Activated B cell treated with CpG ODN at 0.5 μM for 24 hours (primary cell): ENCODE results near the gene SH3GL3. TPM values are rescaled to one million over a fixed set of nuclear protein-coding genes. Genes with fewer than 3 reads are reported as not detected.

Source experiments
- ATAC-seq: fragments of 200-7000 bp; cut with Tn5 transposase; one replicate; pipeline ENCODE4 v1.10.0; 2021; ENCODE audit warnings: low read depth, mild to moderate bottlenecking, moderate library complexity
- CTCF ChIA-PET: fragments of 350-600 bp; sonication (Branson Sonifier 250); formaldehyde crosslinking; loops from one replicate; lab custom pipeline; 2021; ENCODE audit warnings: antibody characterized with exemption; lab: Charles Lee
- POLR2A ChIA-PET: fragments of 350-600 bp; sonication (Branson Sonifier 250); formaldehyde crosslinking; loops from one replicate; lab custom pipeline; 2021; ENCODE audit warnings: antibody characterized with exemption; lab: Charles Lee
- DNase-seq: peaks from one replicate; pipeline ENCODE4 v3.0.0; 2022
- H3K27ac Mint-ChIP-seq: one replicate; pipeline ENCODE4 v1.8.0; 2020; ENCODE audit warnings: mixed read lengths
- H3K27me3 Mint-ChIP-seq: one replicate; pipeline ENCODE4 v1.8.0; 2021; ENCODE audit warnings: mixed read lengths
- H3K36me3 Mint-ChIP-seq: one replicate; pipeline ENCODE4 v1.8.0; 2021; ENCODE audit warnings: low read depth, mixed read lengths
- H3K4me1 Mint-ChIP-seq: one replicate; pipeline ENCODE4 v1.8.0; 2021; ENCODE audit warnings: mixed read lengths
- H3K4me3 Mint-ChIP-seq: one replicate; pipeline ENCODE4 v1.8.0; 2020; ENCODE audit warnings: mild to moderate bottlenecking, mixed read lengths
- H3K9me3 Mint-ChIP-seq: one replicate; pipeline ENCODE4 v1.8.0; 2020; ENCODE audit warnings: mixed read lengths
- intact Hi-C: fragments of 100-400 bp; cut with micrococcal nuclease; formaldehyde crosslinking; loops from one replicate; pipeline ENCODE4 v1.15.1; 2024
- total RNA-seq: library from RNA; stranded (reverse); gene quantifications from 2 replicates; pipeline ENCODE4 v1.2.3, GENCODE V29; 2022
- TF ChIP-seq, protein P1 (sequence below): fragments of 200-600 bp; IDR thresholded peaks from one replicate; pipeline ENCODE4 v1.8.0; 2022; ENCODE audit warnings: antibody characterized with exemption, mild to moderate bottlenecking

Gene SH3GL3
- total RNA-seq, 1 donor from 2014 or later, result not detected

DNA sequence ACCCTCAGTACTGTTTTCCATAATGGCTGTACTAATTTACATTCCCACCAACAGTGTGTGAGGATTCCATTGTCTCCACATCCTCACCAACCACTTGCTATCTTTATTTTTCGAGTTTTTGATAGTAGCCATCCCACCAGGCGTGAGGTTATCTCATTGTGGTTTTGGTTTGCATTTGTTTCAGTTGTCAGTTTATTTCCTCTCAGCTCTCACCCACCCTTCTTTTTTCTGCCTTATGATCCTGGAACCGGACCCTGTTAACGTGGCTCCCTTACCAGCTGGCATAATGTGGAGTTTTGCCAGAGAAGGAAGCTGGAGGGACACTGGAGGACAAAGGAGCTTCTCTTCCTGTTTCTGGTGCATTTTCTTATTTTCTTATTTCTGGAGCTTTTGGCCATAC lies 25.1 kb upstream of the SH3GL3 start:
- H3K36me3 Mint-ChIP-seq, result no peaks in the 10 kb centered on the region
- no peaks in the 10 kb centered on the region for H3K4me1 Mint-ChIP-seq
- intact Hi-C loops, result no loop called here
- CTCF ChIA-PET, result no interaction called here
- H3K9me3 Mint-ChIP-seq, result peaks cover 2% of the 10 kb centered on the region
- TF ChIP-seq, protein P1, sequence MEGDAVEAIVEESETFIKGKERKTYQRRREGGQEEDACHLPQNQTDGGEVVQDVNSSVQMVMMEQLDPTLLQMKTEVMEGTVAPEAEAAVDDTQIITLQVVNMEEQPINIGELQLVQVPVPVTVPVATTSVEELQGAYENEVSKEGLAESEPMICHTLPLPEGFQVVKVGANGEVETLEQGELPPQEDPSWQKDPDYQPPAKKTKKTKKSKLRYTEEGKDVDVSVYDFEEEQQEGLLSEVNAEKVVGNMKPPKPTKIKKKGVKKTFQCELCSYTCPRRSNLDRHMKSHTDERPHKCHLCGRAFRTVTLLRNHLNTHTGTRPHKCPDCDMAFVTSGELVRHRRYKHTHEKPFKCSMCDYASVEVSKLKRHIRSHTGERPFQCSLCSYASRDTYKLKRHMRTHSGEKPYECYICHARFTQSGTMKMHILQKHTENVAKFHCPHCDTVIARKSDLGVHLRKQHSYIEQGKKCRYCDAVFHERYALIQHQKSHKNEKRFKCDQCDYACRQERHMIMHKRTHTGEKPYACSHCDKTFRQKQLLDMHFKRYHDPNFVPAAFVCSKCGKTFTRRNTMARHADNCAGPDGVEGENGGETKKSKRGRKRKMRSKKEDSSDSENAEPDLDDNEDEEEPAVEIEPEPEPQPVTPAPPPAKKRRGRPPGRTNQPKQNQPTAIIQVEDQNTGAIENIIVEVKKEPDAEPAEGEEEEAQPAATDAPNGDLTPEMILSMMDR, result no peak
- DNase-seq (no peak), ATAC-seq (no peak)
- no peak overlapping the region for H3K4me3 Mint-ChIP-seq
- no peak overlapping the region for H3K27ac Mint-ChIP-seq
- H3K27me3 Mint-ChIP-seq, result peaks cover 9% of the 10 kb centered on the region
- POLR2A ChIA-PET, result no interaction called here

DNA sequence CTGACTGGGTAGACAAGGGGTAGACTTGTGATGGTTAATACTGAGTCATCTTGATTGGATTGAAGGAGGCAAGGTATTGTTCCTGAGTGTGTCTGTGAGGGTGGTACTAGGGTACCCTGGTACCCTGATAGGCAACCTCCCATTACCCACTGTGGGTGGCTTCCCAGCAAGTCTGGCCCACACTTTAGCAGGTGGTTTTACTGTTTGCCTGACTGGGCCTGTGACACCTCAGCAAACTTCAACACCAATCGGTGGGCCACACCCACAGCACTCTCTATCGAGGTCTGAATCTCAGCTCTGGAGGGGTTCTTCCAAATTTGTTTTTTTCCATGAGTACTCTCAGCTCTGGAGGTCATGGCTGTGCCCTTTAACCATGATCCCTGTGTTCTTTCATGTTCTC lies 24.6 kb upstream of the SH3GL3 start:
- intact Hi-C loops, result no loop called here
- ATAC-seq, result no peak
- no peaks in the 10 kb centered on the region for H3K36me3 Mint-ChIP-seq
- POLR2A ChIA-PET, result no interaction called here
- peaks cover 9% of the 10 kb centered on the region for H3K27me3 Mint-ChIP-seq
- DNase-seq, result no peak
- CTCF ChIA-PET, result no interaction called here
- TF ChIP-seq, protein P1, result no peak
- H3K4me1 Mint-ChIP-seq, result no peaks in the 10 kb centered on the region
- no peak overlapping the region for H3K4me3 Mint-ChIP-seq
- H3K9me3 Mint-ChIP-seq, result peaks cover 2% of the 10 kb centered on the region
- H3K27ac Mint-ChIP-seq, result no peak overlapping the region

DNA sequence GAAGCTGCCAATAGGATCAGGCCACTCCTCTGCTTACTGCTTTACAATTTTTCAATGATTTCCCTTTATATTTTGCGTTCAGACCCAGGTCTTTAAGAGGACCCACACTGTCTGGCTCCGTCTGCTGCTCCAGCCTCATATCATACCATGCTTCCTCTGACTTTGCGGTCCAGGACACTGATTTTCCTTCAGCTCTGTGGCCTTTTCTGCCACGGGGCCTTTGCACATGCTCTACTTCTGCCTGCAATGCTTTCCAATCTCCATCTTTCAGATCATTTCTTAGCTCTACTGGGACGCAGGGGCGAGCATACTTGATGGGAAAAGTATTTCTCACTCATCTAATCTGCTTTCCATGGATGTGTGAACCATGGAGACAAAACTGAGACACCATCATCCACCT lies 23.0 kb upstream of the SH3GL3 start:
- Mint-ChIP-seq H3K27me3 (peaks cover 9% of the 10 kb centered on the region), H3K4me1 (no peaks in the 10 kb centered on the region), H3K4me3 (no peak overlapping the region), H3K27ac (no peak overlapping the region), H3K36me3 (no peaks in the 10 kb centered on the region), H3K9me3 (peaks cover 9% of the 10 kb centered on the region)
- DNase-seq (no peak), ATAC-seq (no peak)
- intact Hi-C loops, result no loop called here
- POLR2A ChIA-PET, result no interaction called here
- CTCF ChIA-PET, result no interaction called here
- TF ChIP-seq, protein P1, result no peak

DNA sequence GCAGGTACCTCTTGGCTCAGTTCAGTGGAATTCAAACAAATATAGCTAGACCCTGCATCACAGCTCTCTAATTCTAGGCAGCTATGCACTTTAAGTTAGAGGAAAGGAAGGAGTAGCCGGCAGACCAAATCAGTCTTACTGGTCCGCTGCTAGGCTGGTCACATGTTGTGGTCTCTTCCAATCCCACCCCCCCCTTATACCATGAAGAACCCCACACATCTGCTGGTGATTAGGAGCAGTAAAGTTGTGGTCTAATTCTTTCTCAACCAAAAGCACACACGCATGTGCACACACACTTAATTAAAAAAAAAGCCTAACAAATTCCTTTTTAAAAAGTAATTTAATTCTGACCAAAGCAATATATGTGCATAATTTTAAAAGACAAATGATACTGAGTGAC lies 16.7 kb upstream of the SH3GL3 start:
- ATAC-seq (no peak), DNase-seq (no peak)
- Mint-ChIP-seq H3K27ac (no peak overlapping the region), H3K36me3 (no peaks in the 10 kb centered on the region), H3K27me3 (peaks cover 2% of the 10 kb centered on the region), H3K4me1 (no peaks in the 10 kb centered on the region), H3K4me3 (no peak overlapping the region), H3K9me3 (peaks cover 9% of the 10 kb centered on the region)
- TF ChIP-seq, protein P1, result no peak
- ChIA-PET POLR2A (no interaction called here), CTCF (interaction anchor here (2.0 kb wide), 1 partner anchor 8 kb away, joined by 6 read pairs; no protein-coding TSS in a partner anchor)
- intact Hi-C loops, result no loop called here

DNA sequence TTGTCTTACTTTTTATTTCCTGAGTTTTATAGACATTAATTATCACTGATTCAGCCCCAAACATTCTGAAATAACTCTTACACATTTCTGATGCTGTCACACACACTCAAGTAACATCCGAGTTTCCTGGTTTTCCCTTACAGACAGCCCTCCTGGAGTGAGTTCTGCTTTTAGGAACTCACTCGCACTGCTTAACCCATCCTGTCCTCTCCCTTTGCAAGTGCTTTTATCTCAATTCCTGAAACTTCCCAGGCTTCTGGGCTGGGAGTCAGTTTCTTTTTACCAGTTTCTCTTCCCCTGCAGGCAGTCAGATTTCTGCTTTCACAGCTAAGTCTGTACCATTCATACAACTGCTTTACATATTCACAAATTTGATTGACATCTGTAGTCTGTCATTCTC lies 15.6 kb upstream of the SH3GL3 start:
- ATAC-seq (no peak), DNase-seq (no peak)
- no peaks in the 10 kb centered on the region for H3K4me1 Mint-ChIP-seq
- POLR2A ChIA-PET, result no interaction called here
- H3K36me3 Mint-ChIP-seq, result no peaks in the 10 kb centered on the region
- H3K9me3 Mint-ChIP-seq, result peaks cover 8% of the 10 kb centered on the region
- H3K4me3 Mint-ChIP-seq, result no peak overlapping the region
- TF ChIP-seq, protein P1, result no peak
- intact Hi-C loops, result no loop called here
- H3K27me3 Mint-ChIP-seq, result peaks cover 2% of the 10 kb centered on the region
- H3K27ac Mint-ChIP-seq, result no peak overlapping the region
- CTCF ChIA-PET, result no interaction called here
